Measurements from ENCODE around the gene HNRNPM. TPM values are rescaled to one million over a fixed set of nuclear protein-coding genes. Genes with fewer than 3 reads are reported as not detected.

HNRNPM gene
- total RNA-seq, 1 experiment from 2014 or later: 468 TPM

DNA sequence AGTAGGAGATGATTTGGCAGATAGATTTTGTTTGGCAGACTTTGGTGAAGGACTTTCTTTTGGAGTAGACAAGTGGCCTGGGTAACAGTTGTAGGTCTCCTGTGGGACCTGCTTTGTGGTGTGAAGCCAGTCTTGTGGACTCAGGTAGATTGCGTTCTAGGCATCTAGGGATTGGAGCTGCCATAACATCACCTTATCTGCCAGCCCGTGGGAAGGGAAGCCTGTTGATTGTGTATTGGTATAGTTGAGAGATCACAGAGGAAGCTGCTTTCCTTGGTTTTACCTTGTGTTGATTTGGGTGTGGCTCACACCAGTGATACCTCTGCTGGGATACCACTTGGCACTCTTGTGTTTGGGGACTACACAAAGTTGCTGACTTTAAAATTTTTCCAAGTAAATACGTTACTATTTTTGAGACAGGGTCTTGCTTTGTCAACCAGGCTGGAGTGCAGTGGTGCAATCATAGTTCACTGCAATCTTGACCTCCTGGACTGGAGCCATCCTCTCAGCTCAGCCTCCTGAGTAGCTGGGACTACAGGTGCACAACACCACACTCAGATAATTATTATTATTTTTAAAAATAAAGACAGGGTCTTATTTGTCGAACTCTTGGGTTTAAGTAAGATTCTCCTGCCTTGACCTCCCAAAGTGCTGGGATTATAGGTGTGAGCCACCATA lies 7.8 kb downstream of the HNRNPM start:
- Histone ChIP-seq H2AK5ac (ENCODE audit: insufficient read length, low read length) (no peak overlapping the region), H3K79me2 (ENCODE audit: insufficient read depth, low read length) (peaks cover 89% of the 10 kb centered on the region), H4K91ac (ENCODE audit: insufficient read length, low read depth, low read length) (no peak overlapping the region), H3K9me3 (ENCODE audit: control insufficient read depth, low read depth, low read length) (no peaks in the 10 kb centered on the region), H2BK5ac (ENCODE audit: insufficient read length, low read length) (no peak overlapping the region), H4K20me1 (ENCODE audit: control insufficient read depth, insufficient read depth, insufficient read length) (peaks cover 4% of the 10 kb centered on the region), H3K4me1 (ENCODE audit: insufficient read depth, low read length) (peaks cover 10% of the 10 kb centered on the region), H3K14ac (ENCODE audit: insufficient read depth, low read length) (no peak overlapping the region), H3K4me2 (ENCODE audit: insufficient read depth, insufficient read length, low read length) (no peak overlapping the region), H4K8ac (replicated peaks; ENCODE audit: insufficient read length, low read depth, low read length) (no peak overlapping the region), H3K27ac (ENCODE audit: insufficient read length, low read depth, low read length) (no peak overlapping the region), H3K56ac (ENCODE audit: insufficient read length, low read depth, low read length) (no peak overlapping the region), H2BK20ac (ENCODE audit: low read depth, low read length, poor library complexity, severe bottlenecking) (no peak overlapping the region), H3K4ac (ENCODE audit: low read depth, low read length) (no peak overlapping the region), H3K23me2 (ENCODE audit: insufficient read length, low read depth, low read length, poor library complexity, severe bottlenecking) (no peaks in the 10 kb centered on the region), H3K27me3 (ENCODE audit: insufficient read depth, low read length) (no peaks in the 10 kb centered on the region), H3K23ac (ENCODE audit: insufficient read length, low read depth, low read length) (no peak overlapping the region), H4K5ac (ENCODE audit: insufficient read length, low read depth, low read length) (no peak overlapping the region), H2BK120ac (ENCODE audit: low read depth, low read length, poor library complexity, severe bottlenecking) (no peak overlapping the region), H2BK12ac (ENCODE audit: insufficient read length, low read depth, low read length) (no peak overlapping the region), H3K79me1 (ENCODE audit: insufficient read depth, low read depth, low read length, poor library complexity, severe bottlenecking) (no peaks in the 10 kb centered on the region), H2AFZ (ENCODE audit: low read length) (no peak overlapping the region), H3K9ac (ENCODE audit: extremely low read depth, insufficient read length, low read length) (no peak overlapping the region), H3T11ph (ENCODE audit: low read length) (no peak overlapping the region), H2BK15ac (ENCODE audit: low read depth, low read length) (no peak overlapping the region), H3K18ac (ENCODE audit: insufficient read length, low read depth, low read length) (no peak overlapping the region)
- WGBS (ENCODE audit: extremely low coverage, insufficient read length, low lambda C conversion rate): no CpG with 5 or more reads among the region's 4 CpGs
- no peak for DNase-seq
- TF ChIP-seq, protein P1, sequence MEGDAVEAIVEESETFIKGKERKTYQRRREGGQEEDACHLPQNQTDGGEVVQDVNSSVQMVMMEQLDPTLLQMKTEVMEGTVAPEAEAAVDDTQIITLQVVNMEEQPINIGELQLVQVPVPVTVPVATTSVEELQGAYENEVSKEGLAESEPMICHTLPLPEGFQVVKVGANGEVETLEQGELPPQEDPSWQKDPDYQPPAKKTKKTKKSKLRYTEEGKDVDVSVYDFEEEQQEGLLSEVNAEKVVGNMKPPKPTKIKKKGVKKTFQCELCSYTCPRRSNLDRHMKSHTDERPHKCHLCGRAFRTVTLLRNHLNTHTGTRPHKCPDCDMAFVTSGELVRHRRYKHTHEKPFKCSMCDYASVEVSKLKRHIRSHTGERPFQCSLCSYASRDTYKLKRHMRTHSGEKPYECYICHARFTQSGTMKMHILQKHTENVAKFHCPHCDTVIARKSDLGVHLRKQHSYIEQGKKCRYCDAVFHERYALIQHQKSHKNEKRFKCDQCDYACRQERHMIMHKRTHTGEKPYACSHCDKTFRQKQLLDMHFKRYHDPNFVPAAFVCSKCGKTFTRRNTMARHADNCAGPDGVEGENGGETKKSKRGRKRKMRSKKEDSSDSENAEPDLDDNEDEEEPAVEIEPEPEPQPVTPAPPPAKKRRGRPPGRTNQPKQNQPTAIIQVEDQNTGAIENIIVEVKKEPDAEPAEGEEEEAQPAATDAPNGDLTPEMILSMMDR (conservative IDR thresholded peaks at IDR 0.05): no peak
- H3K9me3 Mint-ChIP-seq: no peaks in the 10 kb centered on the region
- peaks cover 35 to 72% (median 57%) of the 10 kb centered on the region in 3 experiments for H3K36me3 Mint-ChIP-seq (ENCODE audit: insufficient read depth in 1 of 3, low read depth in 3 of 3)
- no peak overlapping the region for H3K4me3 Mint-ChIP-seq
- no peaks in the 10 kb centered on the region for H3K27me3 Mint-ChIP-seq (ENCODE audit: low read depth)
- peak overlapping the region in 2 of 3 experiments; percentile 42 to 52; a peak in 4 of 7 replicates for H3K27ac Mint-ChIP-seq
- H3K4me1 Mint-ChIP-seq: peaks cover 74 to 82% of the 10 kb centered on the region in 2 experiments

All from H9 (cell line).